Effector CD8-positive, alpha-beta T cell (primary cell): ENCODE data around the gene USP13.
A peak's percentile ranks its signal among the peaks of the same experiment; 100 is the strongest.
"Not testable (repeated sequence)": the region's sequence is repeated elsewhere in the genome, so short reads cannot be mapped to it uniquely, and the experiment has no call there.

ENCODE experiments used
- DNase-seq: peaks from one replicate; lab custom pipeline; 2025; lab: John Stamatoyannopoulos, UW
- total RNA-seq, 4 experiments: gene quantifications; one replicate each; lab custom pipeline; 2026; lab: John Stamatoyannopoulos, UW

USP13 gene
- total RNA-seq, result 5.2 to 9.2 (median 7.0) reads per million in 4 experiments

DNA sequence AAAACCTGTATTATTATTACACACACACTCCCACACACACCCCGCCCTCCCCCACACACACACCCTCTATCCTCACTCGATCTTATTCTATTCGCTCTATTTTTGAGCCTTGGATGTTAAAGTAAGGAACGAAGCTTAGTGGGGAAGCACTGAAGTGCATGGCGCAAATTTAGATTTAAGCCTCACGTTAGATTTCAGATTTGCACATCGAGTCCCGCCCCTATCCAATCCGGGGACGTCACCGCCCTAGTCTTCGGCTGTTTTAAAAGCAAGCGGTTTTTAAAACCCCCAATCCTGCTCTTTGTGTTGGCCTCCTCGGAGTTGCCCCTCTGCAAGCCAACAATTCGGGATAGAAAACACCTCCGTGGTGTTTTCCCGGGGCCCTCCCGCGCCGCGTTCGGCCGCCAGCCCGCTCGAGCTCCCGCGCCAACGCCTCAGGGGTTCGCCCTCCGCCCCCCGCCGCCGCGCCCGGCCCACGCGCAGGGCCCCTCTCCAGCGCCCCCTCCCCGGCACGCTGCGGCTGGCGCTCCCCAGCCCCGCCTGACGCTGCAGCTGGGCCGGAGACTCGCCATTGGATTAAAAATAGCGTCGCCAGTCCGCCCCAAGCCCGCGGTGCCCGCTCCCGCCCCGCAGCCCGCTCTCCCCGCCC is at the start of gene USP13:
TSS of gene USP13 (plus strand) at position 594 of the 649 bp plus-strand sequence. CDS start 186 bp downstream, outside the sequence.
- peak; percentile 55 for DNase-seq

DNA sequence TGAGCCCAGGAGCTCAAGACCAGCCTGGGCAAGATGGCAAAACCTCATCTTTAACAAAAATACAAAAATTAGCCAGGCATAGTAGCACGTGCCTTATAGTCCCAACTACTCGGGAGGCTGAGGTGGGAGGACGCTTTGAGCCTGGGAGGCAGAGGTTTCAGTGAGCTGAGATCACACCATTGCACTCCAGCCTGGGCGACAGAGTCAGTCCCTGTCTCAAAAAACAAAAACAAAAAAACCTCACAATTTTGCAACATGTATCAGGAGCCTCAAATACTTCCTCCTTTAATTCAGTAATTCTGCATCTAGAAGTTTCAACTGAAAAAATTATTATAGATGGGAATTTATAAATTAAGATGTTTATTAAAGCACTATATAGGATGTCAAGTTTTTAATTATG is 49.5 kb upstream of the USP13 start:
- no peak for DNase-seq

DNA sequence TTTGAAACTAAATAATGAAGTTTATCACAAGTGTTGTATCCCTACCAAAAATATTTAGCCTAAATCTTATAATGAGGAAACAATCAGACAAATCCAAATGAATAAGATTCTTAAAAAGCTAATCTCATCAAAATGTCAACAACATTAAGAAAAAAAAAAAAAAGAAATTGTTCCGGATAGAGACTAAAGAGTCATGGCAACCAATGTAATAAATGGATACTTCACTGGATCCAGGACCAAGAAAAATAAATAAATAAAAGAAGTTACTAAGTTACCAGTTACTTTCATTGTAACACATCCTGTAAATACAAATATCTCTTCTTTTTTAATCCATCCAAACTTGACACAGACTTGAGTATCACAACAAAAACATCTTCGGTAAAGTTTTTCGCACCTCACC is 49.0 kb upstream of the USP13 start:
- no peak for DNase-seq

GRCh38 chr3:179604321-179605078 is 48.3 kb upstream of the USP13 start, which contains the start of the genes MRPL47 and NDUFB5:
TSS of gene MRPL47 (minus strand) at chr3:179604638. CDS start at chr3:179604624, 14 bp downstream.
TSS of gene NDUFB5 (plus strand) at chr3:179604794. CDS start at chr3:179604816, 22 bp downstream.
- peak; percentile 84 for DNase-seq

GRCh38 chr3:179606534-179607085 is 46.2 kb upstream of the USP13 start:
- DNase-seq, result no peak

DNA sequence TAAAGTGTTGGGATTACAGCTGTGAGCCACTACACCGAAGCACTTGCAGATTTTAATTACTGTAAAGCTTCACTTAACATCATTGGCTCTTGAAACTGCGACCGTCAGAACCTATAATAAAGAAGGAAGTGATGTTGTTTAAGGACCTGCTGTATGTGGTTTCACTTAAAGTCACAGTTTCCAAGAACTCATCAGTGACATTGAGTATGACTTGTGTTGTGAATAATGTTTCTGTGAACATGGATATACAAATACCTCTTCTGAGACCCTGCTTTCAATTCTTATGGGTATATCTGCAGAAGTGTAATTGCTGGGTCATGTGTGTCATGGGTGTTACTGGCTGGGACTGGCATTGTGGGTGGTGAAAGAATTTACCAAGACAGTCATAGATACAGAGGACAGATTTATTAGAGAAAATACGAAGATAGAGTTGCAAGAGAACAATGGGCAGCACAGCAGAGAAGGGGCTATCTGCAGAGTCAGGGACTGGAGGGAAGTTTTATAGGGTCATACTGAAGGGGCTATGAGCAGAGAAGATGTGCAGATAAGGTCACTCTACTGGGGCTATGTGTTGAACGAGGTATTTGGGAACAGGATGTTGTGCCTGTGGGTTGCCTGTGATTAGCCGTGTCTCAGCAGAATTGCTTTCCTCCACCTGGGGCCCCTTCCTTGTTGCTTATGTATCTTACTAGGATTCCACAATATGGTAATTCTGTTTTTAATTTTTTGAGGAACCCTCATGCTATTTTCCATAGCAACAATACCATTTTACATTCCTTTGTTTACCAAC is 43.7 kb upstream of the USP13 start:
- DNase-seq, result no peak

- DNase-seq, result no peak
Observed at GRCh38 chr3:179610066-179610465, 42.8 kb upstream of the USP13 start.

GRCh38 chr3:179613807-179614206 is 39.0 kb upstream of the USP13 start:
- DNase-seq, result no peak

- DNase-seq, result no peak
Observed at GRCh38 chr3:179615458-179616173, 37.2 kb upstream of the USP13 start.

DNA sequence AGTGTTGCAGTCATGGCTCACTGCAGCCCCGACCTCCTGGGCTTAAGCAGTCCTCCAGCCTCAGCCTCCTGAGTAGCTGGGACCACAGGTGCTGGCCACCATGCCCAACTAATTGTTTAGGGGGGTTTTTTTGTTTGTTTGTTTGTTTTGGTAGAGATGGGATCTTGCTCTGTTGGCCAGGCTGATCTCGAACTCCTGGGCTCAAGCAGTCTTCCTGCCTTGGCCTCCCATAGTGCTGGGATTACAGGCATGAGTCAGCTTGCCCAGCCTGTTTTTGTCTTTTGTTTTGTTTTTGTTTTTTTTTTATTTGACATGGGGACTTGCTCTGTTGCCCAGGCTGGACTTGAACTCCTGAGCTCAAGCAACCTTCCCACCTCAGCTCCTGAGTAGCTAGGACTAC is 30.8 kb upstream of the USP13 start:
- no peak for DNase-seq

GRCh38 chr3:179624451-179624850 is 28.4 kb upstream of the USP13 start:
- DNase-seq, result no peak

DNA sequence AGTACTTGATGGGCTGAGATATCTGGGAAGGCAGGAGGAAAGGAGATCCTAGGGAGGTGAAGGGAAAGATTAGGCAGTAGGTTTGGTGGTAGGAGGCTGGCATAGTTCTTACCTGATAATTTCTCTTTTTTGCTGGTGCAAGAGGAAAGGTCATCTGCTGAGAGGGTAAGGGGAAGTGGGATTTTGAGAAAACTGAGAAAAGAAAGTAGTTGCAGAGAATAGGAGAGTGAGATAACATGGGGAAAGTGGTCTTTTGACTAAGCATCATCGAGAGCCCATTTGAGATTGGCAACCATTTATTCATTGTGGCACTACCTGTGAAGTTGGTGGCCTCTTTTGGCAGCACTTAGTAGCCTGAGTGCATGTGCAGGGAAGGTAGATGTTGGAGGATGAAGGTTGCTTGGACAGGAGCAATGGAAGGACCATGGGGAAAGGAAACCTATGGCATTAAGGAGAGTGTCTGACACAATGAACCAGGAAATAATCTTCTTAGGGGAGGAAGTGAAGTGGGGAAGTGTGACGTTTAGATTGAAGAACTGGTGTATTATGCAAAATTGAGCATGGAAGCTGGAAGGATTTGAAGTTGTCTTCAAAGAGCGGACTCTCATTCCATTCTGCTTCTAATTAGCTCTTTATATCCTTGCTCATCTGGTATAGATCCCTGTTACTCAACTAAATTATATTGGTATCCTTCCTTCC is 21.9 kb upstream of the USP13 start:
- DNase-seq, result no peak

GRCh38 chr3:179640469-179640868 is 12.4 kb upstream of the USP13 start:
- DNase-seq, result no peak

- DNase-seq, result no peak
Observed at GRCh38 chr3:179642871-179643270, 10.0 kb upstream of the USP13 start.

- not testable (repeated sequence) for DNase-seq
Observed at GRCh38 chr3:179643837-179644236, 9.0 kb upstream of the USP13 start.

DNA sequence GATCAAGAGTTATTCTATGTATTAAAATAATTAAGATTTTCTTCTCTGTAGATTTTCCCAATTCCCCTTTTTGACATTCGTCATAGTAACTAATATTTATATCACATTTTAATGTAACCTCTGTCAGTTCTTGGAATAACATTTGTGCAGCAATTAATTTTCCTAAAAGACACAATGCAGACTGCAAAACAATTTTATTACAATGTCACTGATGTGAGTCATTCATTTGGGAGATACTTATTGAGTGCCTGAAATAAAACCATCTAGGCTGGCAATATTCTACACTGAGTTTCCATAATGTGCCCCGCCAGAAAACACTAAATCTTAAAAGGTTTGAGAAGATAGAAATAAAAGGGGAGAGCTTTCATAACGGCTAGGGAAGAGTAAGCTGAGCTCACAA is 6.7 kb upstream of the USP13 start:
- no peak for DNase-seq

GRCh38 chr3:179651687-179652446 is 973 bp upstream of the USP13 start:
- no peak for DNase-seq

GRCh38 chr3:179653096-179653797 is 407 bp downstream of the USP13 start:
- DNase-seq, result peak; percentile 29

DNA sequence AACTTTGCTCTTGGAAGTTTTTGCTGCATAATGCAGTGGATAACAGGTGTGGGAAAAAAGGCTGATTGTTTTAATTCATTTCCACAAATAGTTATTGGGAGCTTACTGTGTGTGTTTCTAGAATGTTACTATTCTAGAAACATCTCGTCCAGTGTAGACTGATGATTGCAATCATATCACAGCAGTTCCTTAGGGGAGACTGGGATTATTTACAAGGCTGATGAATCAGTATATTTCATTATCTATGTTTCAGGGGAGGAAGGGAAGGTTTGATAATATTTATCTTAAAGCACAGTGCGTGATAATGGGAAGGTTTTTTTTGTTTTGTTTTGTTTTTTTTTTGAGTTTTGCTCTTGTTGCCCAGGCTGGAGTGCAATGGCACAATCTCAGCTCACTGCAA is 2.4 kb downstream of the USP13 start:
- DNase-seq, result no peak
